GM18907 (cell line): ENCODE results near the gene SRGAP1.
"Not testable (repeated sequence)": the region's sequence is repeated elsewhere in the genome, so short reads cannot be mapped to it uniquely, and the experiment has no call there.

Source experiments
- ATAC-seq: cut with Tn5 transposase; IDR thresholded peaks from one replicate; pipeline ENCODE4 v1.9.1; 2021; ENCODE audit warnings: mild to moderate bottlenecking, moderate library complexity; ENCODE audit not compliant: unreplicated experiment

Gene SRGAP1

GRCh38 chr12:64030155-64030554 is 185.7 kb downstream of the SRGAP1 start:
- ATAC-seq, result no peak

GRCh38 chr12:64034056-64034455 is 189.6 kb downstream of the SRGAP1 start:
- not testable (repeated sequence) for ATAC-seq

GRCh38 chr12:64034901-64035576 is 190.5 kb downstream of the SRGAP1 start:
- no peak for ATAC-seq

- no peak for ATAC-seq
Observed at GRCh38 chr12:64036414-64036813, 191.9 kb downstream of the SRGAP1 start.

- no peak for ATAC-seq
Observed at GRCh38 chr12:64039281-64039871, 194.9 kb downstream of the SRGAP1 start.

GRCh38 chr12:64042911-64043310 is 198.4 kb downstream of the SRGAP1 start:
- no peak for ATAC-seq

DNA sequence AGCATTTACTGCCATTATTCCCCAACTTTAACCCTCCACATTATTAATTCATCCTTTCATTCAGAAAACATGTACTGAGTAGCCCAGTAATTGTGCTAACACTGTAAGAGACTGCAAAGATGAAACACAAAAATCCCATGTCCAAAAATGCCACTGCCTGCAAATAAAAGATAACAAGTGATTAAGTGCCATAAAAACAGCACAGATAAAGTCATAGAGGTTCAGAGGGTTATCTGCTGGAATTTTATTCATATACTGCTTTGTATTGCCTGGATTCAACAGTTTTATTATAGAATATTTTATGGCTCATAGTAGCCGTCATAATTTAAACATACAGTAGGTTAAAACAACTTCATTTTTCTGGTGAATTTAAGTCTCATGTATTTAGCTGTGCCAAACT is 199.7 kb downstream of the SRGAP1 start:
- ATAC-seq, result no peak

DNA sequence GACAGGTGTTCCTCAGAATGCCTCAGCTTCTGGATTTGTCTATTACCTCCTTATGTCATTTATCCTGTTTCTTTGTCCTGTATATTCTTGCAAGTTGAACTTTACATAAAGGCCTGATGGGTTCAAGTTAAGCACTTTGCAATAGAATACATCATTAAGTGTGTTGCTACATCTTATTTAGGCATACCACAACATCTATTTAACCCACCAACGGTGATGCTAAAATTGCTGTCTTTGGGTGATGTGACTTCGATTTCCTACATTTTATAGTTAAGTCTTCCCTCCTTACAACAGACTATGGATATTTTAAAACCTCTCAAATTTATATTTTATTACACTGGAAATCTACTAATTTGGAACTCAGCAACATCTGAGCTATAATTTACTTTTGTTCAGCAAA is 206.6 kb downstream of the SRGAP1 start:
- no peak for ATAC-seq

- no peak for ATAC-seq
Observed at GRCh38 chr12:64053117-64053516, 208.6 kb downstream of the SRGAP1 start.

DNA sequence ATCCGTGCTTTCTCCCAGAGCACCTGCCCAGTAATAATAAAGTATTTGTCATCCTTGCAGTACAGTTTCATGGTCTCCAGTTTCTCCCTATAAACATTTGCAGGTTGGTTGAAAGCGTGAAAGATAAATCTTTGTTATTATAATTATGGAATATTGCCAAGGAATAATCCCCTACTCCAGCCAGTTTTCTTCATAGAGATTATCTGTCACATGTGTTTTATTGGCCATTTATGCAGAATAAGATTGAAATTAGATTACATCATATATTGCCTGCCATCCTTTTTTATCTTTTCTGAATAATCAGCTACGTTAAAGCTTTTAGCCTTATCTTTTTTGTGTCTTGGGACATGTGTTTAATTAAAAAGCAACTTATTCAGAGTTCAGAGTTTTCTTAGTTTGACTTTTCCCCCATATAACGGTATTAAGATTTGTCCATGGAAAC is 209.6 kb downstream of the SRGAP1 start:
- no peak for ATAC-seq

- no peak for ATAC-seq
Observed at GRCh38 chr12:64056741-64057140, 212.2 kb downstream of the SRGAP1 start.

DNA sequence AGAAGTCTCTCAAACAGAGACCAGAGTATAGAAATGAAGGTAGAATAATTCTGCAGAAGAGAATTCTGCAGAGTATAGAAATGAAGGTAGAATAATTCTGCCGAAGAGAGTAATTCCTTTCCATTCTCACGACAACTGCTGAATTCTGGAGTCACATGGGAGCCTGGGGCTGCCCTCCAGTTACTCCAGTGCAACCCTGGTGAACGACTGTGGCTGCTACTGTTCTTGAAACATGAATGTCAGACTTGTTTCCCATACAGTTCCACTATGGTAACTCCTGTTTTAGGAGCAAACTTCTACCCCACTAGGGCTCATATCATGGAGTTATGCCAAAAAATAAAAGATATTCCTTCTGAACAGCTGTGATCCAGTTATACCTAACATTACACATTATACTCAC is 213.2 kb downstream of the SRGAP1 start:
- ATAC-seq, result no peak

DNA sequence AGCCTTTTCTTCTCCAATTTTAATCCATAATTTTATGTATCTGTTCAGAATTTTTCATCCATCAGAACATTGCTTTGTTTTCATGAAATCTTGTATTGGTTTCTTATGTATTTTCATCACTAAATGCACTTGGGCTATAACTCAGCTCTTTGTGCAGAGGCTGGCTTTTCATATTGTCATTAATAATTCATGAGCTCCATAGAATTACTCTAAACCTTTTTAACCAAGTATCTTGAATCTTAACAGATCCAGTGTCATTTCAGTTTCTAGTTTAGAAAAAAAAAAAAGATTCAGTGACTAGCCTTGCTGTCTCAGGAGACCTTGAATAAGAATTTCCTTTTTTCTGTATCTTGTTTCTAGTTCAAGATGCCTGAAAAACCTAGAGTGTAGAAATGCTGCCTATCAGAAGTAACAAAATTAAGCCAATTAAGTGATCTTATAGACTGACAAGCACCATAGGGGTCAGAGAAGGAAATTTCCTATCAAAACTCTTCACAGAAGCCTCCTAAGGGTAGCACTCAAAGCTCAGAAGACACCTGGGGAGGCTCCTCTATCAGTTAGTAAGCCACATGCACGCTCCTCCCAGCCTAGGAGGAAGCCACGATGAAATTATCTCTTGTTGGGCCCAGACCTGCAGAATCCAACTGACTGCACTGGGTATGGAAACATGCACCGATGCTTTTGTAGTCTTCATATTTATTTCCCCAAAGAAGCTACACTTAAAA is 214.2 kb downstream of the SRGAP1 start:
- no peak for ATAC-seq

DNA sequence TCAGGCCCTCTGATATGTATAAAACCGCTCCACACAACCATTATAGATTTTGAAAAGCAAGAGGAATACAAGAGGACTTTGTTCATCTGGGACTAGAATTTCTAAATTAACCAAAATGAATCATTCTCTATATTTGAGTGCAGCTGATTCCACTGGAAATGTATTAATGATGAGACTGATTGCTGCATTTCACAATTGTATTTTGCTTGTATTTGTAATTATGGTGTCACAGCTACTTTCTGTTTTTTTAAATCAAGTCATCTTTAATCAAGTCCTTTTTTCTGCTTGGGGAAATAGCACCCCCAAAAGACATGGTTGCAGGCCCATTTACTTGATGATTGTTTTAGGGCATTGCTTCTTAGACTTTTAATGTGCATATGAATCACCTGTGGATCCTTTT is 215.2 kb downstream of the SRGAP1 start:
- ATAC-seq, result no peak

GRCh38 chr12:64061868-64062375 is 217.4 kb downstream of the SRGAP1 start:
- ATAC-seq, result no peak

DNA sequence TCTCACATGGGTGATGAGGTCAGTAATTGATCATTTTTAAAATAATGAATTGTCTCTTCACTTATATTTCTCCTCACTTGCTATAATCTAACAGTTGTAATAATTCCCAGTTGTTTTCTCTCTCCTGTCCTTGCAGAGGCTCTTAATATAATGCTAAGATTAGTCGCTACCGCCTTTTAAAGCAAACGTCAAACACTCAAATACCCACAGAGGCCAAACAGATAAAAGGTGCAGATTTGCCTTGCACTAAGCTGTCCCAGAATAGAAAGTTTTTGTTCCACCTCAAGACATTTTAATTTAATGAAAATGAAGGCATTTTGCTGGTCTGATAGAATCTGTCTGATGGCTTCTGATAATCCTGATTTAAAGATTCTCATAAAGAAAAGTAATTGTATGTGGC is 218.6 kb downstream of the SRGAP1 start:
- no peak for ATAC-seq

DNA sequence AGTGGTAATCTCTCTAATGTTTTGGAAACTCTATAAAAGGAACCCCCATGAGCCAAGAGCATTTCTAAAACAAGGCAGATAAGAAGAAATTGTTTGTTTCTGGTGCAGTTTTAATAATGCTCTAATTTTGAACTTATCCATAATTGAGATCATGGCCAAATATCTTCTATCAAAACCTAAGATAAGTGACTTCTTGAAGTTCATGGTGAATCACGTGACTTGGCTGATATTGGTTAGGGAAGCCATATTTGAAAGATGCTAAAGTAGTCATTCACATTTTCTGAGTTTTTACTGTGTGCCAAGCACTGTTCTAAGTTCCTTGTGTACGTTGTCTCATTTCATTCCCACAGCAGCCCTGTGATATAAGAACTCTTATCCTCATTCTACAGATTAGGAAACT is 219.7 kb downstream of the SRGAP1 start:
- ATAC-seq, result no peak

DNA sequence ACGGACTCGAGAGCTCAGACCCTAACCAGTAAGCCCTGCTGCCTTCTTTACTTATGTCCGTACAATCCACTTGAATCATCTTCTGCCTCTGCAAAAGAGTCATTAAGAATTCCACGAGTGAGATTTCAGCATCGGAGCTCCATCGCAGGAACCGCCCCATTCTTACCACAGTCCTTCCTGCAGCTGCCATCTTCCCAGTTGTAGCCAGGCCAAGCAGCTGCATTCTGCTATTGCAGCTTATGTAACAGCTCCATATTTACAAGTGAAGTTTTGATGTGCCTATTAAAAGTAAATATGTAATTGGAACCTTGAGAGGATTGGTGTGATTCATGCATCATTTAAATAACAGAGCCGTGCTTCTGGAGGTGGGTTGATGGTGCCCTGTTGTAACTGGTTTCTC is 220.2 kb downstream of the SRGAP1 start:
- ATAC-seq, result no peak

DNA sequence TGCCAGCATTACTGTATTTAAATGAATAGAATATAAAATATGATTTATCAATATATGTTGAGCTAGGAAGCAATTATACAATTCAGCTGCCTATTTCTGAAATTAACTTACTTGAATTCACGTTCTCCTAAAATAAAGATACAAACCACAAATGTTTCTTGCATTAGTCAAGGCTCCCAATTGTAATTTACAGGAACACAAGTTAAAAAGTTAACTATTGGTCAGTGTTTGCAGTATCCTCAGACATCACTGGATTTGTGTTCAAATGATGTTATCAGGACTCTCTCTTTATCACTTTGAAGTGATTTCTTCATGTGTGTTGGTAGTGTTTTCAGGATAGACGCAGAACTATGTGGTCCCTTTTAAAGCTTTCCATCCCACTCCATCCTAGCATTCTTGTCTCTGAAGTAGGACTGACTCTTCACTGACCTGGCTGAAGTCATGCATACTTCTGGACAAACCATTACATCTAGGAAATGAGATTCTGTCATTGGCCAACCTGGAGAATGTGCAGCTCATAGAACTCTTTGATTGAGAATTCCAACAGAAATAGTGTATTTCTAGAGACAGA is 221.5 kb downstream of the SRGAP1 start:
- ATAC-seq, result no peak

DNA sequence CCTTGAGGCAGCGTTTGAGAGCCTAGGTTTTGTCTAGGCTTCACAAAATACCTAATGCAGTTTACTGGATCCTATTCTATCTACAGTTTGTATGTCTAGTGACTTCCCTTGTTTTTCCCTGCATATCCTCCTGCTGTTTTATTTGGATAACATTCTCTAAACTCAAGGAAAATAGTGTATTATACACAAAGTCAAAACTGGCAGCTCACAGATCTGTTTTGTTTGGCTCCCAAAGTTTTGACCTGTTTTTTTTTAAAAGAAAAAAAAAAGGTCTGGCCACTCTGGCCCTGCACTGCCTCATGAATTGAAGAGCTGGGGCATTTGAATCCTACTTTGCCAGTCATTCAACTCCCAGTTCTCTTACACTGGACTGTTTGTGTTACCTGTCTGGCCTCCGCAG is 222.3 kb downstream of the SRGAP1 start:
- no peak for ATAC-seq

- ATAC-seq, result no peak
Observed at GRCh38 chr12:64070454-64070853, 226.0 kb downstream of the SRGAP1 start.
